HG02642 (cell line): Measurements from ENCODE around the gene VAC14.

Experiments used
- ATAC-seq: cut with Tn5 transposase; IDR thresholded peaks from one replicate; pipeline ENCODE4 v1.9.1; 2021; ENCODE audit warnings: mild to moderate bottlenecking; ENCODE audit not compliant: unreplicated experiment, poor library complexity

The VAC14 gene

GRCh38 chr16:70730031-70730430 lies 70.9 kb downstream of the VAC14 start:
- no peak for ATAC-seq

- ATAC-seq, result no peak
Measured at GRCh38 chr16:70729292-70729691, 71.7 kb downstream of the VAC14 start.

- no peak for ATAC-seq
Measured at GRCh38 chr16:70728150-70728549, 72.8 kb downstream of the VAC14 start.

- ATAC-seq, result no peak
Measured at GRCh38 chr16:70726892-70727361, 74.0 kb downstream of the VAC14 start.

- ATAC-seq, result no peak
Measured at GRCh38 chr16:70725912-70726828, 74.8 kb downstream of the VAC14 start.

GRCh38 chr16:70725024-70725911 lies 75.7 kb downstream of the VAC14 start:
- ATAC-seq, result no peak

DNA sequence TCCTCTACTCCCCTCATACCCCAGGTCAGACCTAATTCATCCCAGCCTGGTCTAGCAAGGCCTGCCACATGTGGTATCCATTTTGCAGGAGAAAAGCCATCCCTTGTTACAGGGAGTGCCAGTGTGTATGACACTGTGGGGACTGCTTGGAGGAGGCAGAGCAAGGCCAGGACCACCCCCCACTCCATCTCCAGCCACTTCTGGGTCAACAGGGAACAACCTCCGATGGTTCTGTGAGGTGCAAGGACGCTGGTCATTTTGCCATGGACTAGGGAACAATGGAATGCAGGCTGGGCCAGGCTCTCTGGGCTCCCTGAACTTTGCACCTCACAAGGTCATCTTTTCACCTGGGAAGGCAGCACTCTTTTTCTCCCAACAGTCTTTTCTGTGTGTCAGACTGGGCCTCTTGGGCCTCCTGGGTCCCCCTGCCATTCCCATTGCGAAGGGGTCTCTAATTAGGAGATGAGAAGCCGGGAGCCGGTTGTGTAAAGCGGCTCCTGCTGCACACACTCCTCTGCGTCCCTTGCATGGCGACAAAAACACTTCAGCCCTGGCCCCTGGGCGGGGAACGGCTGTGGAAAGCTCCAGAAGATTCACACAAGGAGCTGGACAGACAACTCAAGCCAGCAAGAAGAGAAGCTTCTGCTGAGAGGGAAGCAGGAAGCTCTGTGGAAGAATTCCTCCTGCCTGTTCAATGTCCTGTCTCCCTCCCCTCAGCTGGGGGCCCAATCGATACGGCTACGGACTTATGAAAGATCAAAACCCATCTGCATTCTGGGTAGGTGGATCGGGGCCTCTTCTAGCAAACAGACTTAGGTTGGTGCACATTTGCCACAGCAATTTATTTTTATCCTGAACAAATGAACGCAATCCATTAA lies 76.6 kb downstream of the VAC14 start:
- ATAC-seq, result no peak

GRCh38 chr16:70723740-70724145 lies 77.2 kb downstream of the VAC14 start:
- ATAC-seq, result no peak

DNA sequence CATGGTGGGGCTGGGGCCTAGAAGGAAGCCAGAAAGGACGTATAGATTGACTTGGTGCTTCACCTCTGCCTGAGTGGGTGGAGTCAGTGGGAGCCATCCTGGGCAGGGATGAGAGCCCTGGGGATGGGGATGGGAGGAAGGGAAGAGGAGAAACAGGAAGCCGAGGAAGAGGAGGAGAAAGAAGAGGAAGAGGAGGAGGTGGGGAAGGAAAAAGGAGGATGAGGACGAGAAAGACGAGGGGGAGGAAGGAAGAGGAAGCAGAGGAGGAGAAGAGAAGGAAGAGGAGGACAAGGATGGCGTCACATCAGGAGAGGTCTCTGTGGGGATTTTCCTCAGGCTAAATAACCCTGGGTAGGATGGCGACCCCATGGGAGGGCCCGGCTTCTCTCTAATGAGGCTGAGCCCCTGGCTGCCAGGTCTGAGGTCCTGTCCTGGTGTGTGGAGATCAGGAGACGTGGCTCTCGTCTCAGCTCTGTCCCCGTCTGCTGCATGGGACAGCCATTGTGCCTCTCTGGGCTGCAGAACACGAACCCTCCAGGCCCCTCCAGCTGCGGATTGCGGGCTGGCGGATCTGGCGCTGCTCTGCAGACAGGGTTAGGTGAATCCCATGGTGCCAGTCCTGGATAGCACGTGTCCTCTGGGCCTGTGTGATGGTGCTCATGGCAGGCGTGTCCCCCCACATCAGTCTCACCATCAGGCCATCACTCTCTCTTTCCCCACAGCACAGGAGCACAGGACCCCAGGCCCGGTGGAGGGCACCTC lies 79.6 kb downstream of the VAC14 start:
- no peak for ATAC-seq

- no peak for ATAC-seq
Measured at GRCh38 chr16:70720425-70721201, 80.3 kb downstream of the VAC14 start.

GRCh38 chr16:70717065-70717464 lies 83.9 kb downstream of the VAC14 start:
- no peak for ATAC-seq

- ATAC-seq, result no peak
Measured at GRCh38 chr16:70715860-70716357, 85.0 kb downstream of the VAC14 start.

GRCh38 chr16:70715055-70715858 lies 85.7 kb downstream of the VAC14 start:
- ATAC-seq, result no peak

- ATAC-seq, result no peak
Measured at GRCh38 chr16:70714581-70715054, 86.3 kb downstream of the VAC14 start.

DNA sequence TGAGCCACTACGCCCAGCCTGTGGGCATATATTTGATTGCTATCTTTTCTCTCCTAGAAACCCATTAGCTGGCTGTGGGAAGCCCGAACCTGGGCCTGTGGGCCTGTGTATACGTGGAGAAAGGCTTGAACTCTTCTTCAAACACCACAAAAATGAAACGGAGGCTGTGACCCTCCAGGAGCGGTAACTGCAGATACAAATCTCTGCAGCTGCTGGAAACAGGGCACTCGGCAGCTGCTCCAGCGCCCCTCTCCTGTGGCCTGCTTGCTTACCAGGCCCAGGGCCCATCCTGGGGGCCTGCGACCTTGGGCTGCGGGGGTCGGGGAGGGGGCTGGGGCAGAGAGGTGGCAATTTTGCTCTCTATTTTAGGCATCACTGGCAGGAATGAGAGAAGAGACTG lies 87.1 kb downstream of the VAC14 start:
- ATAC-seq, result no peak

GRCh38 chr16:70713342-70713741 lies 87.6 kb downstream of the VAC14 start:
- no peak for ATAC-seq

DNA sequence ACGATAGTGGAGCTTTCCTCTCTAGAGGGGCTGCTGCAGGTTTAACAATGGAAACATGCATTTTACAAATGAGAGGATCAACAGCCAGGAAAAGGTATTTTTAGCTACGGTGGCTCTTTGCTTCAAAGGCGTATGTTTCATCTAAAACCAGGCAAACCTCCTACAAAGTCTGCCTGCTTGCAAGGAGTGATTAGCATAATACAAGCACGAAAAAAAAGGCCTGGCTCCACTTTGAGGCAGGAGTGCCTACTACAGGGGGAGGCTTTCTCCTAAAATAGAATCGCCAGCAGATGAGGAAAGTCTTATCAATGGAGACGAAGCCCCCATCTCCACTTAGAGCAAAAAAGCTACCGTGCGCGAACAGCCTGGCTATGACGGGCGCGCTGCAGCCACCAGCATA lies 88.0 kb downstream of the VAC14 start:
- no peak for ATAC-seq

GRCh38 chr16:70712359-70712758 lies 88.6 kb downstream of the VAC14 start:
- ATAC-seq, result no peak
